OCI-LY3 (cell line): ENCODE data around the gene CR1L.
"Not testable (repeated sequence)": the region's sequence is repeated elsewhere in the genome, so short reads cannot be mapped to it uniquely, and the experiment has no call there.

ENCODE experiments used
- EZH2phosphoT487 ChIP-seq: fragments of 200-600 bp; shearing (Covaris generic); IDR thresholded peaks from 2 replicates; pipeline ENCODE4 v1.6.1; 2018; ENCODE audit warnings: antibody characterized with exemption, mixed run types, low read depth
- TF ChIP-seq, protein P1 (sequence below): fragments of 200-600, 300-600 bp; sonication (generic); IDR thresholded peaks from 2 replicates; pipeline ENCODE4 v1.5.1; 2014; ENCODE audit warnings: antibody characterized with exemption, low read length, low read depth

DNA sequence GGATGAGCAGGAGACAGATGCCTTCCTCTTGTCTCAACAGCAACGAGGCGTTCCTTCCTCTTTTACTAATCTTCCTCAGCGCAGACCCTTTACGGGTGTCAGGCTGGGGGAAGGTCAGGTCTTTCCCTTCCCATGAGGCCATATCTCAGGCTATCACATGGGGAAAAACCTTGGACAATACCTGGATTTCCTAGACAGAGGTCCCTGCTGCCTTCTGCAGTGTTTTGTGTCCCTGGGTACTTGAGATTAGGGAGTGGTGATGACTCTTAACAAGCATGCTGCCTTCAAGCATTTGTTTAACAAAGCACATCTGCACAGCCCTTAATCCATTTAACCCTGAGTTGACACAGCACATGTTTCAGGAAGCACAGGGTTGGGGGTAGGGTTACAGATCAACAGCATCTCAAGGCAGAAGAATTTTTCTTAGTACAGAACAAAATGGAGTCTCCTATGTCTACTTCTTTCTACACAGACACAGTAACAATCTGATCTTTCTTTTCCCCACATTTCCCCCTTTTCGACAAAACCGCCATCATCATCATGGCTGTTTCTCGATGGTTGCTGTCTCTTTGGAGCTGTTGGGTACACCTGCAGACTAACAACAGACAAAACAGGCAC, 9.3 kb upstream of the CR1L start:
- TF ChIP-seq EZH2phosphoT487, result not testable (repeated sequence)
- TF ChIP-seq, protein P1, sequence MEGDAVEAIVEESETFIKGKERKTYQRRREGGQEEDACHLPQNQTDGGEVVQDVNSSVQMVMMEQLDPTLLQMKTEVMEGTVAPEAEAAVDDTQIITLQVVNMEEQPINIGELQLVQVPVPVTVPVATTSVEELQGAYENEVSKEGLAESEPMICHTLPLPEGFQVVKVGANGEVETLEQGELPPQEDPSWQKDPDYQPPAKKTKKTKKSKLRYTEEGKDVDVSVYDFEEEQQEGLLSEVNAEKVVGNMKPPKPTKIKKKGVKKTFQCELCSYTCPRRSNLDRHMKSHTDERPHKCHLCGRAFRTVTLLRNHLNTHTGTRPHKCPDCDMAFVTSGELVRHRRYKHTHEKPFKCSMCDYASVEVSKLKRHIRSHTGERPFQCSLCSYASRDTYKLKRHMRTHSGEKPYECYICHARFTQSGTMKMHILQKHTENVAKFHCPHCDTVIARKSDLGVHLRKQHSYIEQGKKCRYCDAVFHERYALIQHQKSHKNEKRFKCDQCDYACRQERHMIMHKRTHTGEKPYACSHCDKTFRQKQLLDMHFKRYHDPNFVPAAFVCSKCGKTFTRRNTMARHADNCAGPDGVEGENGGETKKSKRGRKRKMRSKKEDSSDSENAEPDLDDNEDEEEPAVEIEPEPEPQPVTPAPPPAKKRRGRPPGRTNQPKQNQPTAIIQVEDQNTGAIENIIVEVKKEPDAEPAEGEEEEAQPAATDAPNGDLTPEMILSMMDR, result not testable (repeated sequence)
